Common myeloid progenitor, CD34-positive (primary cell): Measurements from ENCODE around the gene GBP6.
"Not testable (repeated sequence)": the region's sequence is repeated elsewhere in the genome, so short reads cannot be mapped to it uniquely, and the experiment has no call there.

Experiments
- CTCF ChIA-PET: fragments of 350-600 bp; sonication (Branson Sonifier 250); formaldehyde crosslinking; loops from one replicate; lab custom pipeline; 2021; ENCODE audit warnings: antibody characterized with exemption; lab: Charles Lee
- POLR2A ChIA-PET: fragments of 350-600 bp; sonication (Branson Sonifier 250); formaldehyde crosslinking; loops from one replicate; lab custom pipeline; 2021; ENCODE audit warnings: antibody characterized with exemption; lab: Charles Lee
- DNase-seq, 3 donors: peaks; one replicate each; pipeline versions ENCODE4 v3.0.0 to v3.0.0-alpha.2; 2013
- H3K27ac ChIP-seq, 2 experiments: 1 replicate in 1 of 2; 2 replicates in 1 of 2; pipeline ENCODE4 v1.7.0; 2013; ENCODE audit warnings: inconsistent platforms in 2 of 2, low read length in 2 of 2, mild to moderate bottlenecking in 2 of 2, low read depth in 1 of 2, moderate library complexity in 1 of 2; ENCODE audit not compliant: severe bottlenecking in 2 of 2, insufficient read depth in 1 of 2, poor library complexity in 1 of 2
- H3K27me3 ChIP-seq, 5 experiments: replicated peaks in 2 of 5; 1 replicate in 3 of 5; 2 replicates in 2 of 5; pipeline versions ENCODE4 v1.6.1 to v1.7.0; 2013; ENCODE audit warnings: low read length in 4 of 5, mild to moderate bottlenecking in 2 of 5, moderate library complexity in 2 of 5, inconsistent platforms in 1 of 5; ENCODE audit not compliant: insufficient read depth in 5 of 5, control insufficient read depth in 4 of 5
- H3K36me3 ChIP-seq, 4 experiments: 1 replicate in 2 of 4; 2 replicates in 2 of 4; pipeline versions ENCODE4 v1.6.1 to v1.7.0; 2013; ENCODE audit warnings: low read length in 3 of 4, control low read depth in 1 of 4, mild to moderate bottlenecking in 1 of 4; ENCODE audit not compliant: control insufficient read depth in 4 of 4, insufficient read depth in 4 of 4
- H3K4me1 ChIP-seq, 4 experiments: 1 replicate in 3 of 4; 2 replicates in 1 of 4; pipeline versions ENCODE4 v1.6.1 to v1.7.1; 2013; ENCODE audit warnings: low read length in 3 of 4, mild to moderate bottlenecking in 3 of 4, control low read depth in 1 of 4, inconsistent platforms in 1 of 4, moderate library complexity in 1 of 4; ENCODE audit not compliant: control insufficient read depth in 4 of 4, insufficient read depth in 4 of 4; ENCODE audit errors: control extremely low read depth in 1 of 4
- H3K4me3 ChIP-seq, 7 experiments: 1 replicate in 4 of 7; 2 replicates in 3 of 7; pipeline versions ENCODE4 v1.5.1 to v1.7.0; 2013; ENCODE audit warnings: mild to moderate bottlenecking in 7 of 7, low read length in 6 of 7, moderate library complexity in 6 of 7, inconsistent platforms in 2 of 7, low read depth in 2 of 7, control low read depth in 1 of 7; ENCODE audit not compliant: insufficient read depth in 4 of 7, control insufficient read depth in 1 of 7; ENCODE audit errors: extremely low read depth in 1 of 7
- H3K9me3 ChIP-seq, 5 experiments: 1 replicate in 4 of 5; 2 replicates in 1 of 5; pipeline versions ENCODE4 v1.6.1 to v1.7.1; 2013; ENCODE audit warnings: low read length in 4 of 5, mild to moderate bottlenecking in 2 of 5, inconsistent platforms in 1 of 5, low read depth in 1 of 5, moderate library complexity in 1 of 5; ENCODE audit not compliant: control insufficient read depth in 4 of 5, insufficient read depth in 2 of 5; ENCODE audit errors: control extremely low read depth in 1 of 5
- WGBS: methylation state at CpG from one replicate; pipeline ENCODE4 v1.1.5; 2013; ENCODE audit not compliant: insufficient coverage; 5-methylcytosine and 5-hydroxymethylcytosine counted together

GBP6 gene

GRCh38 chr1:89339039-89339438, 24.8 kb upstream of the GBP6 start:
- H3K9me3 ChIP-seq: peaks cover 0 to 3% (median 0%) of the 10 kb centered on the region in 5 experiments
- H3K27me3 ChIP-seq: no peaks in the 10 kb centered on the region
- H3K27ac ChIP-seq: no peak overlapping the region
- no peak overlapping the region for H3K4me3 ChIP-seq
- DNase-seq: no peak
- WGBS: 97% methylated on average over 4 of the region's 4 CpGs
- POLR2A ChIA-PET: no interaction called here
- CTCF ChIA-PET: no interaction called here
- no peaks in the 10 kb centered on the region for H3K4me1 ChIP-seq
- H3K36me3 ChIP-seq: no peaks in the 10 kb centered on the region

GRCh38 chr1:89345479-89345878, 18.4 kb upstream of the GBP6 start:
- DNase-seq, H3K36me3 ChIP-seq, H3K4me3 ChIP-seq, H3K4me1 ChIP-seq, POLR2A ChIA-PET, H3K27me3 ChIP-seq, H3K27ac ChIP-seq, CTCF ChIA-PET: not testable (repeated sequence)
- peaks cover 0 to 10% (median 4%) of the 10 kb centered on the region in 5 experiments for H3K9me3 ChIP-seq

- ChIA-PET CTCF (no interaction called here), POLR2A (no interaction called here)
- no peaks in the 10 kb centered on the region for H3K27me3 ChIP-seq
- no peaks in the 10 kb centered on the region for H3K36me3 ChIP-seq
- peaks cover 0 to 10% (median 4%) of the 10 kb centered on the region in 5 experiments for H3K9me3 ChIP-seq
- WGBS: 0% methylated on average over 1 of the region's 2 CpGs
- no peak overlapping the region for H3K27ac ChIP-seq
- H3K4me3 ChIP-seq: no peak overlapping the region
- peaks cover 0 to 2% (median 0%) of the 10 kb centered on the region in 4 experiments for H3K4me1 ChIP-seq
- no peak for DNase-seq
Measured at GRCh38 chr1:89347296-89347695, 16.6 kb upstream of the GBP6 start.

GRCh38 chr1:89350298-89350697, 13.6 kb upstream of the GBP6 start:
- H3K27me3 ChIP-seq: no peaks in the 10 kb centered on the region
- CTCF ChIA-PET: interaction anchor here (2.1 kb wide), 1 partner anchor 14 kb away, joined by 5 read pairs; the partner anchor contains the start of gene GBP6
- H3K4me1 ChIP-seq: peaks cover 2 to 13% (median 3%) of the 10 kb centered on the region in 4 experiments
- POLR2A ChIA-PET: no interaction called here
- H3K27ac ChIP-seq: no peak overlapping the region
- H3K36me3 ChIP-seq: no peaks in the 10 kb centered on the region
- no peak overlapping the region for H3K4me3 ChIP-seq
- no peaks in the 10 kb centered on the region for H3K9me3 ChIP-seq
- DNase-seq: no peak
- no CpG with 5 or more reads among the region's 2 CpGs for WGBS

- ChIA-PET POLR2A (no interaction called here), CTCF (interaction anchor here (2.1 kb wide), 1 partner anchor 13 kb away, joined by 5 read pairs; the partner anchor contains the start of gene GBP6)
Measured at GRCh38 chr1:89351597-89352311, 12.1 kb upstream of the GBP6 start.

GRCh38 chr1:89352421-89352820, 11.4 kb upstream of the GBP6 start:
- H3K4me3 ChIP-seq: no peak overlapping the region
- no peaks in the 10 kb centered on the region for H3K36me3 ChIP-seq
- H3K27ac ChIP-seq: no peak overlapping the region
- ChIA-PET CTCF (interaction anchor here (2.1 kb wide), 1 partner anchor 12 kb away, joined by 5 read pairs; the partner anchor contains the start of gene GBP6), POLR2A (no interaction called here)
- DNase-seq: no peak
- WGBS: 100% methylated on average over 2 of the region's 2 CpGs
- H3K9me3 ChIP-seq: no peaks in the 10 kb centered on the region
- H3K27me3 ChIP-seq: no peaks in the 10 kb centered on the region
- H3K4me1 ChIP-seq: peaks cover 2 to 13% (median 3%) of the 10 kb centered on the region in 4 experiments

More at GRCh38 chr1:89351597-89352311, 12.1 kb upstream of the GBP6 start:
- DNase-seq: no peak
- Histone ChIP-seq H3K4me1 (peaks cover 2 to 13% (median 3%) of the 10 kb centered on the region in 4 experiments), H3K27ac (no peak overlapping the region), H3K36me3 (no peaks in the 10 kb centered on the region), H3K9me3 (no peaks in the 10 kb centered on the region), H3K27me3 (no peaks in the 10 kb centered on the region), H3K4me3 (no peak overlapping the region)
- WGBS: 71% methylated on average over 1 of the region's 1 CpG

- ChIA-PET CTCF (interaction anchor here (1.5 to 1.8 kb wide), 4 partner anchors 16 to 371 kb away, joined by 3 to 5 read pairs (median 4); no protein-coding TSS in a partner anchor), POLR2A (interaction anchor here (0.6 kb wide), 1 partner anchor 13 kb away, joined by 4 read pairs; no protein-coding TSS in a partner anchor)
- Histone ChIP-seq H3K9me3 (no peaks in the 10 kb centered on the region), H3K27me3 (no peaks in the 10 kb centered on the region), H3K36me3 (no peaks in the 10 kb centered on the region), H3K4me3 (no peak overlapping the region), H3K4me1 (peaks cover 2 to 16% (median 3%) of the 10 kb centered on the region in 4 experiments), H3K27ac (no peak overlapping the region)
- no peak for DNase-seq
- no CpG with 5 or more reads among the region's 3 CpGs for WGBS
Measured at GRCh38 chr1:89354205-89354604, 9.7 kb upstream of the GBP6 start.
